ENCODE results near the gene IBA57. TPM values are rescaled to one million over a fixed set of nuclear protein-coding genes. Genes with fewer than 3 reads are reported as not detected.
A peak's percentile ranks its signal among the peaks of the same experiment; 100 is the strongest.

Gene IBA57
- total RNA-seq = 17.0 TPM
- 1 to 10 TPM; 2.0 to 5.5 (median 4.0) TPM for polyA plus RNA-seq

DNA sequence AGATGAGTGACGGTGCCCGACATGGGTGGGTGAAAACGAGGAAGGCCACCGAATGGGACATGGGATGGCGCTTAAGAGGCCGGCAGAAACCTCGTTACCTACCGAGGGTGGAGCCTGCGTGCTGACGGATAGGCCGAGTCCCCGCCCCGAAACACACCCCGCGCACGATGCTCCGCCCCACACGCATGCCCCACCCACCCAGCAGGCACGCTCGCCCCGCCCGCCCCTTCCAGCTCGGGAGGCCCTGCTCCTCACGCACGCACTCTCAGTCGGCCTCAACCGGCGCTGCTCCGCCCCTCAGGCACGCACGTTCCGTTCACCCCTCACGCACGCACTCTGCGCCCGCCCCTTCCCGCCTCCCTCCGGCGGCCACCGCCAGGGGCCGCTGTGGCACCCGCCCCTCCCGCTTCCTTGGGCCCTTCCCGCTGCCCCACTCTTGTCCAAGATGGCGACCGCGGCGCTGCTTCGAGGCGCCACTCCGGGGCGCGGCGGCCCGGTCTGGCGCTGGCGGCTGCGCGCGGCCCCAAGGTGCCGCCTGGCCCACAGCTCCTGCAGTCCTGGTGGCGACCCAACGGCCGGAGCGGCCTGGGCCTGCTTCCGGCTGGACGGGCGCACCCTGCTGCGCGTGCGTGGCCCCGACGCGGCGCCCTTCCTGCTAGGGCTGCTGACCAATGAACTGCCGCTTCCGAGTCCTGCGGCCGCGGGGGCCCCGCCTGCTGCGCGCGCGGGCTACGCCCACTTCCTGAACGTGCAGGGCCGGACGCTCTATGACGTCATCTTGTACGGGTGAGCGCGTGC lies at the start of gene IBA57:
Gene IBA57 (plus strand): TSS at position 433 of the 798 bp plus-strand sequence. CDS start 13 bp downstream, at position 446.
- Histone ChIP-seq H3K36me3 (ENCODE audit: control insufficient read depth, insufficient read depth, low read length) (peaks cover 5% of the 10 kb centered on the region), H3K4me1 (ENCODE audit: control insufficient read depth, insufficient read depth, low read length, poor library complexity, severe bottlenecking) (peaks cover 26% of the 10 kb centered on the region), H3K4me3 (ENCODE audit: low read depth, low read length) (peak within 1 kb of the TSS; percentile 85), H3K27me3 (ENCODE audit: control insufficient read depth, insufficient read depth, low read length) (no peaks in the 10 kb centered on the region), H3K9me3 (ENCODE audit: control insufficient read depth in 2 of 2, low read length in 2 of 2) (no peaks in the 10 kb centered on the region), H3K27ac (ENCODE audit: insufficient read depth, low read length, poor library complexity, severe bottlenecking) (peak within 1 kb of the TSS; percentile 98)
- Mint-ChIP-seq H3K9me3 (no peaks in the 10 kb centered on the region), H3K36me3 (peaks cover 6% of the 10 kb centered on the region), H3K4me1 (peaks cover 0 to 60% (median 27%) of the 10 kb centered on the region in 4 donors), H3K27ac (peak within 1 kb of the TSS; percentile 97 to 98 (median 97)), H3K27me3 (peaks cover 5% of the 10 kb centered on the region), H3K4me3 (peak within 1 kb of the TSS; percentile 91 to 95 (median 93))
- ATAC-seq (ENCODE audit: low read depth in 2 of 2) (peak; percentile 84), DNase-seq (peak; percentile 99 to 100 (median 100))

DNA sequence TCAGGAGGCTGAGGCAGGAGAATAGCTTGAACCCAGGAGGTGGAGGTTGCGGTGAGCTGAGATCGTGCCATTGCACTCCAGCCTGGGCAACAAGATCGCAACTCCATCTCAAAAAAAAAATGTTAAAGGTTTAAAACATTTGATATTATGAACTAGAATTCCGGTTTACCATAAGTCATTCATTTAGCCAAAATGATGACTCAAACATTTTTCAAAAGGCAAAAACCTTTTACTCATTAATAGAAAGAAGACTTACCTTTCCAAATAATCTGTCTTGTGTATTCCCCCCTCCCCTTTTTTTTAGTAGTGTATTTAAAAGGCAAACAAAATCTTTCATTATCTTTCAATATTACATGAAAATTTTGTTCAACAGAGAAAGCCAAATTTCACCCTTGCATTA lies 48.3 kb upstream of the IBA57 start:
- Mint-ChIP-seq H3K27ac (no peak overlapping the region), H3K27me3 (peaks cover 7% of the 10 kb centered on the region)

DNA sequence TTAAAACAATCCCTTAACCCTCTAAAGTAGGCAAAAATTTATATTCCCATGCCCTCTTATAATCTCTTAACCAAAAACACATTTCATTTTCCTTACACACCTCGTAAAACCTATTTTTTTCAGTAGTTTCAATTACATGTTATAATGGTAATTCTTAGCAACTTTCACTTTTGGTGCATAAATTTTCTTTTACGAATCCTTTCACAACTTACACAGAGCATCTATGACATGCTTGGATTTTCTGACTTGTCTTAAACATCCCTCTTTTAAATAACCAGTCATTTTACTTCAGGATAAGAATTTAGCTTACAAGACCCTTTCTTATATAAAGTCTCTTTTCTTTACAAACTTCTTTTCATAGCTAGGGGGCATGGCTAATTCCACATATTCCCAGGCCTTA lies 47.6 kb upstream of the IBA57 start:
- H3K27me3 Mint-ChIP-seq = peaks cover 14% of the 10 kb centered on the region
- ATAC-seq (ENCODE audit: low read depth in 2 of 2) = no peak

More for the DNA sequence above, 48.3 kb upstream of the IBA57 start:
- H3K27me3 ChIP-seq (ENCODE audit: control insufficient read depth, insufficient read depth, low read length) = no peaks in the 10 kb centered on the region
- Mint-ChIP-seq H3K4me3 (no peak overlapping the region), H3K9me3 (peaks cover 0 to 3% (median 0%) of the 10 kb centered on the region in 7 donors), H3K36me3 (no peaks in the 10 kb centered on the region), H3K4me1 (peaks cover 0 to 4% (median 1%) of the 10 kb centered on the region in 4 donors)
- no peak overlapping the region for H3K27ac ChIP-seq (ENCODE audit: insufficient read depth, low read length, poor library complexity, severe bottlenecking)
- no peak overlapping the region for H3K4me3 ChIP-seq (ENCODE audit: low read depth, low read length)
- no peaks in the 10 kb centered on the region for H3K9me3 ChIP-seq (ENCODE audit: control insufficient read depth in 2 of 2, low read length in 2 of 2)
- H3K4me1 ChIP-seq (ENCODE audit: control insufficient read depth, insufficient read depth, low read length, poor library complexity, severe bottlenecking) = no peaks in the 10 kb centered on the region
- DNase-seq (no peak), ATAC-seq (ENCODE audit: low read depth in 2 of 2) (no peak)
- H3K36me3 ChIP-seq (ENCODE audit: control insufficient read depth, insufficient read depth, low read length) = no peaks in the 10 kb centered on the region

DNA sequence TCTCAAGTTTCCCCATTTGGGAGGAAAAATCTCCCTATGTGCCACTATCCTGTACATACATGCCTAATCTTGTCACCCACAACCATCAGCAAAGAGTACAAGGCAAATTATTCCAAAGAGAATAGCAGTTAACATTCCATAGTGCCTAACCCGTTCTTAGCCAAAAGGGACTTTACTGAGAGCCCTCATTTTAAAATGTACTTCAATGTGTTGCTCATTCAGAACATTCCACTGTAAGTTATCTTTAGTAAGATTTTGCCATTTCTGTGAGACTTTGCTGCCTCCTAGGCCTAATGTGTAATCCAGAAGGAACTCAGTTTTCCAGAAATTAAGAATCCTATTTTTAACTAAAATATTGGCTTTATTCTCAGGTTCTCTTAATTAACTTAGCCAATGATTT lies 45.3 kb upstream of the IBA57 start:
- ATAC-seq (ENCODE audit: low read depth in 2 of 2) (no peak), DNase-seq (no peak)
- peaks cover 0 to 4% (median 0%) of the 10 kb centered on the region in 7 donors for H3K9me3 Mint-ChIP-seq
- Histone ChIP-seq H3K27me3 (ENCODE audit: control insufficient read depth, insufficient read depth, low read length) (peaks cover 2% of the 10 kb centered on the region), H3K36me3 (ENCODE audit: control insufficient read depth, insufficient read depth, low read length) (no peaks in the 10 kb centered on the region), H3K4me1 (ENCODE audit: control insufficient read depth, insufficient read depth, low read length, poor library complexity, severe bottlenecking) (no peaks in the 10 kb centered on the region), H3K9me3 (ENCODE audit: control insufficient read depth in 2 of 2, low read length in 2 of 2) (no peaks in the 10 kb centered on the region), H3K4me3 (ENCODE audit: low read depth, low read length) (no peak overlapping the region), H3K27ac (ENCODE audit: insufficient read depth, low read length, poor library complexity, severe bottlenecking) (no peak overlapping the region)
- no peaks in the 10 kb centered on the region for H3K36me3 Mint-ChIP-seq
- H3K4me3 Mint-ChIP-seq = no peak overlapping the region
- peak overlapping the region in 1 of 3 donors; percentile 16 for H3K27ac Mint-ChIP-seq
- peaks cover 0 to 4% (median 1%) of the 10 kb centered on the region in 4 donors for H3K4me1 Mint-ChIP-seq
- H3K27me3 Mint-ChIP-seq = peaks cover 24% of the 10 kb centered on the region

More for the DNA sequence above, 47.6 kb upstream of the IBA57 start:
- no peak overlapping the region for H3K27ac ChIP-seq (ENCODE audit: insufficient read depth, low read length, poor library complexity, severe bottlenecking)
- H3K36me3 ChIP-seq (ENCODE audit: control insufficient read depth, insufficient read depth, low read length) = no peaks in the 10 kb centered on the region
- Mint-ChIP-seq H3K4me1 (peaks cover 0 to 4% (median 1%) of the 10 kb centered on the region in 4 donors), H3K36me3 (no peaks in the 10 kb centered on the region), H3K27ac (no peak overlapping the region), H3K9me3 (peaks cover 0 to 3% (median 0%) of the 10 kb centered on the region in 7 donors), H3K4me3 (no peak overlapping the region)
- H3K4me1 ChIP-seq (ENCODE audit: control insufficient read depth, insufficient read depth, low read length, poor library complexity, severe bottlenecking) = no peaks in the 10 kb centered on the region
- H3K27me3 ChIP-seq (ENCODE audit: control insufficient read depth, insufficient read depth, low read length) = peaks cover 2% of the 10 kb centered on the region
- no peak for DNase-seq
- H3K4me3 ChIP-seq (ENCODE audit: low read depth, low read length) = no peak overlapping the region
- H3K9me3 ChIP-seq (ENCODE audit: control insufficient read depth in 2 of 2, low read length in 2 of 2) = no peaks in the 10 kb centered on the region

DNA sequence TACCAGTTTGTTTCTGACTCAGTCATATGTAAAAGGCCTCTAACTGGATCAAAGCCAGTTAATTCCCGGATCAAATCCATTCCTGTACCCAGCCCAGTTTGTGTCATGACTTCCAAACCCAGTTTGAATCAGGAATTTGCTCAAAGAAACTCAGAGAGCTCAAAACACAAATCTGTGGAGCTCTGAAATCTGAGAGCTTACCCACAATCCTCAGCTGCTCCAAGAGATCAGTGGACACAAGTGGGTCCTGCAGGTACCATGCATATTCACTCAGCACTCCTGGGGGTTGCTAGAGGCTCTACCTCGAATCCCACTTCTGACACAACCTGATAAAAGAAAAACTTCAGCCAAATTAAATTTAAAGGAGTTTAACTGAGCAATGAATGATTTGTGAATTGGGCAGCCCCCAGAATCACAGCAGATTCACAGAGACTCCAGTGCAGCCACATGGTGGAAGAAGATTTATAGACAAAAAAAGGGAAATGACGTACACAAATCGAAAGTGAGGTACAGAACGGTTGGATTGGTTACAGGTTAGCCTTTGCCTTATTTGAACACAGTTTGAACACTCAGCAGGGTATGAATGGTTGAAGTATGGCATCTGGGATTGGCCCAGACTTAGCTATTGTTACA lies 44.6 kb upstream of the IBA57 start:
- H3K27me3 Mint-ChIP-seq = peaks cover 30% of the 10 kb centered on the region
- peaks cover 0 to 4% (median 0%) of the 10 kb centered on the region in 7 donors for H3K9me3 Mint-ChIP-seq
- no peaks in the 10 kb centered on the region for H3K4me1 ChIP-seq (ENCODE audit: control insufficient read depth, insufficient read depth, low read length, poor library complexity, severe bottlenecking)
- DNase-seq = no peak
- H3K4me3 ChIP-seq (ENCODE audit: low read depth, low read length) = no peak overlapping the region
- H3K4me3 Mint-ChIP-seq = peak overlapping the region in 1 of 4 donors; percentile 35
- H3K36me3 Mint-ChIP-seq = no peaks in the 10 kb centered on the region
- H3K4me1 Mint-ChIP-seq = peaks cover 0 to 4% (median 1%) of the 10 kb centered on the region in 4 donors
- H3K27ac ChIP-seq (ENCODE audit: insufficient read depth, low read length, poor library complexity, severe bottlenecking) = no peak overlapping the region
- no peak for ATAC-seq (ENCODE audit: low read depth in 2 of 2)
- peak overlapping the region in 1 of 3 donors; percentile 16 for H3K27ac Mint-ChIP-seq
- no peaks in the 10 kb centered on the region for H3K36me3 ChIP-seq (ENCODE audit: control insufficient read depth, insufficient read depth, low read length)
- H3K9me3 ChIP-seq (ENCODE audit: control insufficient read depth in 2 of 2, low read length in 2 of 2) = no peaks in the 10 kb centered on the region
- H3K27me3 ChIP-seq (ENCODE audit: control insufficient read depth, insufficient read depth, low read length) = peaks cover 2% of the 10 kb centered on the region

DNA sequence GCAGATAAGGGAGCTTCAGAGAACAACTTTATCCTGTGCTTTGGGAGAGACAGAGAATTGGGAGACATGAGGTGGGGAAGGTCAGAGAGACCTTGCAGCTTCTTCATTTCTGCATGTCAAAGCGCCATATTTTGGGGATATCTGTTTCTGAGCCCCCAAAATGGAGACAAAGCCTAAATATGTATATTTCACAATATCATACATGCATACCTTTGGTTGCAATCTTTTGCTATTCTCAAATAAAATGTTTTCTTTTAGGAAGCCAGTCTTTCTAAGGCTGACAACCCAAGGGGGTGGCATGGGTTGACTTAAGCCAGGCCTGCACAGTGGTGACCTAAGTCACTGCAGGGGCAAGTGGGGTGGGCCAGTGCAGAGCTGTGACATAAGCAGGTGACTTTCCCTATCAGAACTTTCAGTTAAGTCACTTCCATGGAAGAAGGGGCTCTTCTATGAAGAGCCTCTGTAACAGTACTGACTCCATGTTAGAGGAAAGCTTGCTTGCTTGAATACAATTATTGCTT lies 42.6 kb upstream of the IBA57 start:
- Mint-ChIP-seq H3K27ac (no peak overlapping the region), H3K9me3 (peaks cover 0 to 4% (median 0%) of the 10 kb centered on the region in 7 donors), H3K4me1 (peaks cover 0 to 4% (median 1%) of the 10 kb centered on the region in 4 donors)

GRCh38 chr1:228123505-228123904 lies 42.1 kb upstream of the IBA57 start:
- H3K9me3 ChIP-seq (ENCODE audit: control insufficient read depth in 2 of 2, low read length in 2 of 2) = no peaks in the 10 kb centered on the region
- ATAC-seq (ENCODE audit: low read depth in 2 of 2) = no peak
- H3K4me3 ChIP-seq (ENCODE audit: low read depth, low read length) = no peak overlapping the region
- no peak overlapping the region for H3K27ac Mint-ChIP-seq
- peaks cover 0 to 4% (median 1%) of the 10 kb centered on the region in 4 donors for H3K4me1 Mint-ChIP-seq
- H3K27ac ChIP-seq (ENCODE audit: insufficient read depth, low read length, poor library complexity, severe bottlenecking) = no peak overlapping the region
- DNase-seq = no peak
- H3K27me3 Mint-ChIP-seq = peaks cover 51% of the 10 kb centered on the region
- H3K4me3 Mint-ChIP-seq = no peak overlapping the region
- no peaks in the 10 kb centered on the region for H3K4me1 ChIP-seq (ENCODE audit: control insufficient read depth, insufficient read depth, low read length, poor library complexity, severe bottlenecking)
- H3K36me3 ChIP-seq (ENCODE audit: control insufficient read depth, insufficient read depth, low read length) = no peaks in the 10 kb centered on the region
- peaks cover 0 to 4% (median 0%) of the 10 kb centered on the region in 7 donors for H3K9me3 Mint-ChIP-seq
- peaks cover 2% of the 10 kb centered on the region for H3K27me3 ChIP-seq (ENCODE audit: control insufficient read depth, insufficient read depth, low read length)
- H3K36me3 Mint-ChIP-seq = no peaks in the 10 kb centered on the region

More for the DNA sequence above, 42.6 kb upstream of the IBA57 start:
- Mint-ChIP-seq H3K27me3 (peaks cover 46% of the 10 kb centered on the region), H3K4me3 (no peak overlapping the region), H3K36me3 (no peaks in the 10 kb centered on the region)
- no peak for DNase-seq
- no peak overlapping the region for H3K27ac ChIP-seq (ENCODE audit: insufficient read depth, low read length, poor library complexity, severe bottlenecking)
- no peaks in the 10 kb centered on the region for H3K36me3 ChIP-seq (ENCODE audit: control insufficient read depth, insufficient read depth, low read length)
- peaks cover 2% of the 10 kb centered on the region for H3K27me3 ChIP-seq (ENCODE audit: control insufficient read depth, insufficient read depth, low read length)
- H3K4me3 ChIP-seq (ENCODE audit: low read depth, low read length) = no peak overlapping the region
- no peaks in the 10 kb centered on the region for H3K9me3 ChIP-seq (ENCODE audit: control insufficient read depth in 2 of 2, low read length in 2 of 2)
- no peaks in the 10 kb centered on the region for H3K4me1 ChIP-seq (ENCODE audit: control insufficient read depth, insufficient read depth, low read length, poor library complexity, severe bottlenecking)
- no peak for ATAC-seq (ENCODE audit: low read depth in 2 of 2)

Data from CD4-positive, CD25-positive, alpha-beta regulatory T cell (primary cell).